Measurements from ENCODE around the gene ENOX1. TPM values are rescaled to one million over a fixed set of nuclear protein-coding genes. Genes with fewer than 3 reads are reported as not detected.

ENOX1 gene
- total RNA-seq, 4 donors from 2014 or later, result 0.27 to 0.83 (median 0.53) TPM; not detected in 1

- TF ChIP-seq POLR2A (IDR thresholded peaks at IDR 0.05) (no peak), CTCF (IDR thresholded peaks at IDR 0.05) (no peak)
- DNase-seq, result no peak
- no peaks in the 10 kb centered on the region for H3K4me1 ChIP-seq
- no peaks in the 10 kb centered on the region for H3K27me3 ChIP-seq
- H3K36me3 ChIP-seq, result no peaks in the 10 kb centered on the region
- H3K27ac ChIP-seq, result no peak overlapping the region
- no peaks in the 10 kb centered on the region for H3K9me3 ChIP-seq
- H3K4me3 ChIP-seq, result no peak overlapping the region
These were observed 202.0 kb downstream of the ENOX1 start for GRCh38 chr13:43584751-43585150.

- no peak overlapping the region for H3K4me3 ChIP-seq
- TF ChIP-seq POLR2A (IDR thresholded peaks at IDR 0.05) (no peak), CTCF (IDR thresholded peaks at IDR 0.05) (no peak)
- H3K9me3 ChIP-seq, result no peaks in the 10 kb centered on the region
- no peak overlapping the region for H3K27ac ChIP-seq
- no peak for DNase-seq
- no peaks in the 10 kb centered on the region for H3K36me3 ChIP-seq
- H3K4me1 ChIP-seq, result no peaks in the 10 kb centered on the region
- H3K27me3 ChIP-seq, result no peaks in the 10 kb centered on the region
These were observed 203.5 kb downstream of the ENOX1 start for GRCh38 chr13:43583321-43583720.

GRCh38 chr13:43580280-43580679, 206.5 kb downstream of the ENOX1 start:
- no peak for DNase-seq
- Histone ChIP-seq H3K27me3 (no peaks in the 10 kb centered on the region), H3K9me3 (no peaks in the 10 kb centered on the region), H3K27ac (no peak overlapping the region), H3K4me1 (no peaks in the 10 kb centered on the region), H3K36me3 (no peaks in the 10 kb centered on the region), H3K4me3 (no peak overlapping the region)
- no peak for TF ChIP-seq POLR2A (IDR thresholded peaks at IDR 0.05)
- no peak for TF ChIP-seq CTCF (IDR thresholded peaks at IDR 0.05)

- Histone ChIP-seq H3K27ac (no peak overlapping the region), H3K36me3 (no peaks in the 10 kb centered on the region), H3K4me1 (no peaks in the 10 kb centered on the region), H3K9me3 (no peaks in the 10 kb centered on the region), H3K4me3 (no peak overlapping the region), H3K27me3 (no peaks in the 10 kb centered on the region)
- no peak for DNase-seq
- TF ChIP-seq CTCF (IDR thresholded peaks at IDR 0.05) (no peak), POLR2A (IDR thresholded peaks at IDR 0.05) (no peak)
These were observed 207.5 kb downstream of the ENOX1 start for GRCh38 chr13:43579321-43579720.

GRCh38 chr13:43574605-43575004, 212.2 kb downstream of the ENOX1 start:
- no peaks in the 10 kb centered on the region for H3K27me3 ChIP-seq
- no peak for TF ChIP-seq CTCF (IDR thresholded peaks at IDR 0.05)
- TF ChIP-seq POLR2A (IDR thresholded peaks at IDR 0.05), result no peak
- no peak for DNase-seq
- no peaks in the 10 kb centered on the region for H3K9me3 ChIP-seq
- H3K36me3 ChIP-seq, result no peaks in the 10 kb centered on the region
- no peak overlapping the region for H3K27ac ChIP-seq
- H3K4me1 ChIP-seq, result no peaks in the 10 kb centered on the region
- H3K4me3 ChIP-seq, result no peak overlapping the region
